K562 (cell line): Measurements from ENCODE around the gene CENPA. TPM values are rescaled to one million over a fixed set of nuclear protein-coding genes. Genes with fewer than 3 reads are reported as not detected.

ENCODE experiments used
- EGR1 ChIP-seq: fragments of 450-650 bp; conservative IDR thresholded peaks from 2 replicates; pipeline ENCODE4 v1.6.1; 2017; ENCODE audit warnings: mild to moderate bottlenecking
- ERF ChIP-seq: fragments of 450-650 bp; formaldehyde crosslinking; IDR thresholded peaks from 2 replicates; pipeline ENCODE4 v1.4.0; 2020; ENCODE audit warnings: mild to moderate bottlenecking, mixed read lengths
- HIVEP1 ChIP-seq: fragments of 250-450 bp; sonication (Bioruptor Pico); IDR thresholded peaks from 2 replicates; pipeline ENCODE4 v1.4.0; 2020; ENCODE audit warnings: mild to moderate bottlenecking
- JUN ChIP-seq, 2 experiments: sonication (generic) in 1 of 2; formaldehyde crosslinking in 1 of 2; IDR thresholded peaks; 2 replicates each; pipeline versions ENCODE4 v1.6.1 to v1.8.0; 2012 to 2022; ENCODE audit warnings: borderline replicate concordance in 2 of 2, mild to moderate bottlenecking in 2 of 2, improper control_type of control experiment in 1 of 2, low read depth in 1 of 2, low read length in 1 of 2, missing genetic modification reagents in 1 of 2
- JUNB ChIP-seq: fragments of 450-650 bp; formaldehyde crosslinking; conservative IDR thresholded peaks from 2 replicates; pipeline ENCODE4 v1.4.0; 2020; ENCODE audit warnings: mild to moderate bottlenecking
- POLR2A ChIP-seq: fragments of 450-650 bp; conservative IDR thresholded peaks from 2 replicates; pipeline ENCODE4 v1.6.1; 2016
- RAD51 ChIP-seq: fragments of 450-650 bp; IDR thresholded peaks from 2 replicates; pipeline ENCODE4 v1.7.1; 2016; ENCODE audit warnings: low read depth, mild to moderate bottlenecking, borderline replicate concordance
- SMARCA5 ChIP-seq: fragments of 450-650 bp; IDR thresholded peaks from 2 replicates; pipeline ENCODE4 v1.6.1; 2016
- SP2 ChIP-seq: IDR thresholded peaks from 2 replicates; pipeline ENCODE4 v1.6.1; 2011; ENCODE audit warnings: mild to moderate bottlenecking, low read depth, low read length, moderate library complexity; ENCODE audit not compliant: poor library complexity, severe bottlenecking; ENCODE audit errors: extremely low read depth
- STAT5A ChIP-seq: IDR thresholded peaks from 2 replicates; pipeline ENCODE4 v1.6.1; 2012; ENCODE audit warnings: low read length, inconsistent platforms, borderline replicate concordance
- TCF3 ChIP-seq: sonication (generic); formaldehyde crosslinking; IDR thresholded peaks from 2 replicates; pipeline ENCODE4 v1.4.0; 2020; ENCODE audit warnings: mild to moderate bottlenecking, missing genetic modification reagents
- XRCC5 ChIP-seq: fragments of 200-400 bp; formaldehyde crosslinking; IDR thresholded peaks from 2 replicates; pipeline ENCODE4 v1.6.1; 2017; ENCODE audit warnings: low read depth, mild to moderate bottlenecking, low read length
- ZNF311 ChIP-seq: fragments of 250-450 bp; sonication (Bioruptor Pico); IDR thresholded peaks from 2 replicates; pipeline ENCODE4 v1.4.0; 2020; ENCODE audit warnings: mild to moderate bottlenecking, moderate library complexity
- ZNF561 ChIP-seq: fragments of 450-650 bp; formaldehyde crosslinking; conservative IDR thresholded peaks from 2 replicates; pipeline ENCODE4 v1.4.0; 2020; ENCODE audit warnings: mild to moderate bottlenecking, moderate library complexity
- polyA plus RNA-seq, 8 experiments: library from polyadenylated mRNA; depleted of rRNA in 4 of 8; stranded (reverse) in 5 of 8; unstranded in 3 of 8; fragments of >200 nt; fragmentation: Nextera tagmentation in 2 of 8; fragmentation: Illumina TruSeq in 1 of 8; extraction: Ambion mirVana in 2 of 8; extraction: Trizol in 1 of 8; gene quantifications; 2 replicates each; pipeline versions ENCODE4 v1.2.1 to v1.2.3, GENCODE V29; 2011 to 2014; ENCODE audit warnings: inconsistent platforms in 1 of 8, missing spikeins in 1 of 8
- total RNA-seq, 7 experiments: library from RNA; depleted of rRNA in 6 of 7; stranded (reverse); fragments of >200 nt in 6 of 7; fragmentation: Illumina TruSeq in 2 of 7; extraction: Trizol in 2 of 7; gene quantifications; 2 replicates each; pipeline versions ENCODE4 v1.2.1 to v1.2.3, GENCODE V29; 2011 to 2021; ENCODE audit warnings: low replicate concordance in 1 of 7
- TF ChIP-seq, protein P1 (sequence below): sonication (generic); formaldehyde crosslinking; IDR thresholded peaks from 2 replicates; pipeline ENCODE4 v1.8.0; 2023; ENCODE audit warnings: missing genetic modification reagents, mild to moderate bottlenecking, borderline replicate concordance
- TF ChIP-seq, protein P2 (sequence below): fragments of 450-650 bp; formaldehyde crosslinking; IDR thresholded peaks from 2 replicates; pipeline ENCODE4 v1.4.0; 2022; ENCODE audit warnings: missing genetic modification characterization
- TF ChIP-seq, protein P3 (sequence below): fragments of 200-800 bp; sonication (Bioruptor generic); IDR thresholded peaks from 2 replicates; pipeline ENCODE4 v1.6.1; 2017; ENCODE audit warnings: missing genetic modification characterization, missing compliant biosample characterization
- TF ChIP-seq, protein P4 (sequence below), 2 experiments: fragments of 450-650 bp; IDR thresholded peaks; 2 replicates each; pipeline ENCODE4 v1.6.1; 2016

Gene CENPA
- total and polyA plus RNA-seq, 9 of the 15 experiments (the other 6 are each of a cell fraction or from before 2014, with no cell fraction given) = 11.3 to 61.7 (median 44.7) TPM

DNA sequence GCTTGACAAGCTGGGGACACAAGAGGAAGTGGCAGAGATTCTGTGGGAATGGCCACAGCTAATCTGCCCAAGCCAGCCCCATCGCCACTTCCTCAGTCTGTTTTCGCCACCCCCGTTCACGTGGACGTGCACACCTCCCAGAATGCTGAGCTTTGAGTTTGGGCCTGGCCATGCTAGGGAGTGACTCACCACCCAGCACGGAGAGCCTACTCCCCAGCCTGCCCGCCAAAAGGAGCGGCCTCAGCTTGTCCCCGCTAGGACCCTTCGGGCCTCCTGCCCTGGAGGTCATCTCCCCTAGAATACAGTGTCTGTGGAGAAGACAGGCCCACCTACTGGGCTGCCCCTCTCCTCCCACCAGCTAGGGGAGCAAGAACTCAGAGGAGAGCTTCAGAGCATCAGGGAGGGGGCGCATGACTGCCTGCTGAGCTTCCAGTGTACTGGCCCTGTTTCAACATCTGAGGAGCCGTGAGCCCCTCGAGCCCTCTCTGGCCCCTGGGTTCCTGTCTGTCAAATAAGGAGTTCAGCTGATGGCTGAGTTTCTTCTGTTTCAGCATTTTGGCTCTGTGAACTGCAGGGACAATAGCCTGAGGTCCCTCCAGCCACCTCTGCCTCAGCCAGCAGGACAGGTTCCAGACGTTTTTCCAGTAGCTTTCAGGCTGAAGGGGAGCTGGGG lies 16.6 kb upstream of the CENPA start (continued):
- TF ChIP-seq ZNF561 = no peak
- peak; percentile 87 for TF ChIP-seq EGR1
- peak; percentile 43; the same call in 1 of the 2 replicates for TF ChIP-seq XRCC5
- TF ChIP-seq, protein P1, sequence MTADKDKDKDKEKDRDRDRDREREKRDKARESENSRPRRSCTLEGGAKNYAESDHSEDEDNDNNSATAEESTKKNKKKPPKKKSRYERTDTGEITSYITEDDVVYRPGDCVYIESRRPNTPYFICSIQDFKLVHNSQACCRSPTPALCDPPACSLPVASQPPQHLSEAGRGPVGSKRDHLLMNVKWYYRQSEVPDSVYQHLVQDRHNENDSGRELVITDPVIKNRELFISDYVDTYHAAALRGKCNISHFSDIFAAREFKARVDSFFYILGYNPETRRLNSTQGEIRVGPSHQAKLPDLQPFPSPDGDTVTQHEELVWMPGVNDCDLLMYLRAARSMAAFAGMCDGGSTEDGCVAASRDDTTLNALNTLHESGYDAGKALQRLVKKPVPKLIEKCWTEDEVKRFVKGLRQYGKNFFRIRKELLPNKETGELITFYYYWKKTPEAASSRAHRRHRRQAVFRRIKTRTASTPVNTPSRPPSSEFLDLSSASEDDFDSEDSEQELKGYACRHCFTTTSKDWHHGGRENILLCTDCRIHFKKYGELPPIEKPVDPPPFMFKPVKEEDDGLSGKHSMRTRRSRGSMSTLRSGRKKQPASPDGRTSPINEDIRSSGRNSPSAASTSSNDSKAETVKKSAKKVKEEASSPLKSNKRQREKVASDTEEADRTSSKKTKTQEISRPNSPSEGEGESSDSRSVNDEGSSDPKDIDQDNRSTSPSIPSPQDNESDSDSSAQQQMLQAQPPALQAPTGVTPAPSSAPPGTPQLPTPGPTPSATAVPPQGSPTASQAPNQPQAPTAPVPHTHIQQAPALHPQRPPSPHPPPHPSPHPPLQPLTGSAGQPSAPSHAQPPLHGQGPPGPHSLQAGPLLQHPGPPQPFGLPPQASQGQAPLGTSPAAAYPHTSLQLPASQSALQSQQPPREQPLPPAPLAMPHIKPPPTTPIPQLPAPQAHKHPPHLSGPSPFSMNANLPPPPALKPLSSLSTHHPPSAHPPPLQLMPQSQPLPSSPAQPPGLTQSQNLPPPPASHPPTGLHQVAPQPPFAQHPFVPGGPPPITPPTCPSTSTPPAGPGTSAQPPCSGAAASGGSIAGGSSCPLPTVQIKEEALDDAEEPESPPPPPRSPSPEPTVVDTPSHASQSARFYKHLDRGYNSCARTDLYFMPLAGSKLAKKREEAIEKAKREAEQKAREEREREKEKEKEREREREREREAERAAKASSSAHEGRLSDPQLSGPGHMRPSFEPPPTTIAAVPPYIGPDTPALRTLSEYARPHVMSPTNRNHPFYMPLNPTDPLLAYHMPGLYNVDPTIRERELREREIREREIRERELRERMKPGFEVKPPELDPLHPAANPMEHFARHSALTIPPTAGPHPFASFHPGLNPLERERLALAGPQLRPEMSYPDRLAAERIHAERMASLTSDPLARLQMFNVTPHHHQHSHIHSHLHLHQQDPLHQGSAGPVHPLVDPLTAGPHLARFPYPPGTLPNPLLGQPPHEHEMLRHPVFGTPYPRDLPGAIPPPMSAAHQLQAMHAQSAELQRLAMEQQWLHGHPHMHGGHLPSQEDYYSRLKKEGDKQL (CRISPR knock-in tag) = no peak
- TF ChIP-seq, protein P2, sequence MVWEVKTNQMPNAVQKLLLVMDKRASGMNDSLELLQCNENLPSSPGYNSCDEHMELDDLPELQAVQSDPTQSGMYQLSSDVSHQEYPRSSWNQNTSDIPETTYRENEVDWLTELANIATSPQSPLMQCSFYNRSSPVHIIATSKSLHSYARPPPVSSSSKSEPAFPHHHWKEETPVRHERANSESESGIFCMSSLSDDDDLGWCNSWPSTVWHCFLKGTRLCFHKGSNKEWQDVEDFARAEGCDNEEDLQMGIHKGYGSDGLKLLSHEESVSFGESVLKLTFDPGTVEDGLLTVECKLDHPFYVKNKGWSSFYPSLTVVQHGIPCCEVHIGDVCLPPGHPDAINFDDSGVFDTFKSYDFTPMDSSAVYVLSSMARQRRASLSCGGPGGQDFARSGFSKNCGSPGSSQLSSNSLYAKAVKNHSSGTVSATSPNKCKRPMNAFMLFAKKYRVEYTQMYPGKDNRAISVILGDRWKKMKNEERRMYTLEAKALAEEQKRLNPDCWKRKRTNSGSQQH (CRISPR knock-in tag) = peak; percentile 33; the same call in 1 of the 2 replicates
- TF ChIP-seq ERF (CRISPR knock-in tag) = peak; percentile 80; the same call in 1 of the 2 replicates
- TF ChIP-seq POLR2A = peak; percentile 64
- TF ChIP-seq, protein P3, sequence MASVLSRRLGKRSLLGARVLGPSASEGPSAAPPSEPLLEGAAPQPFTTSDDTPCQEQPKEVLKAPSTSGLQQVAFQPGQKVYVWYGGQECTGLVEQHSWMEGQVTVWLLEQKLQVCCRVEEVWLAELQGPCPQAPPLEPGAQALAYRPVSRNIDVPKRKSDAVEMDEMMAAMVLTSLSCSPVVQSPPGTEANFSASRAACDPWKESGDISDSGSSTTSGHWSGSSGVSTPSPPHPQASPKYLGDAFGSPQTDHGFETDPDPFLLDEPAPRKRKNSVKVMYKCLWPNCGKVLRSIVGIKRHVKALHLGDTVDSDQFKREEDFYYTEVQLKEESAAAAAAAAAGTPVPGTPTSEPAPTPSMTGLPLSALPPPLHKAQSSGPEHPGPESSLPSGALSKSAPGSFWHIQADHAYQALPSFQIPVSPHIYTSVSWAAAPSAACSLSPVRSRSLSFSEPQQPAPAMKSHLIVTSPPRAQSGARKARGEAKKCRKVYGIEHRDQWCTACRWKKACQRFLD (CRISPR knock-in tag) = peak; percentile 76; the same call in 1 of the 2 replicates
- TF ChIP-seq SP2 = no peak
- peak; percentile 90; the same call in 1 of the 2 replicates for TF ChIP-seq SMARCA5
- TF ChIP-seq TCF3 (CRISPR knock-in tag) = peak; percentile 95
- TF ChIP-seq JUN (IDR thresholded peaks at IDR 0.05; ENCODE audit: borderline replicate concordance, low read depth, low read length) = peak; percentile 96
- peak; percentile 98 for TF ChIP-seq JUN (CRISPR knock-in tag; IDR thresholded peaks at IDR 0.05; ENCODE audit: borderline replicate concordance)
- peak; percentile 68 for TF ChIP-seq ZNF311 (CRISPR knock-in tag)
- peak; percentile 61; the same call in 1 of the 2 replicates for TF ChIP-seq STAT5A
- TF ChIP-seq RAD51 = peak; percentile 48; the same call in 1 of the 2 replicates
- peak; percentile 74 for TF ChIP-seq JUNB (CRISPR knock-in tag)
- TF ChIP-seq, protein P4, sequence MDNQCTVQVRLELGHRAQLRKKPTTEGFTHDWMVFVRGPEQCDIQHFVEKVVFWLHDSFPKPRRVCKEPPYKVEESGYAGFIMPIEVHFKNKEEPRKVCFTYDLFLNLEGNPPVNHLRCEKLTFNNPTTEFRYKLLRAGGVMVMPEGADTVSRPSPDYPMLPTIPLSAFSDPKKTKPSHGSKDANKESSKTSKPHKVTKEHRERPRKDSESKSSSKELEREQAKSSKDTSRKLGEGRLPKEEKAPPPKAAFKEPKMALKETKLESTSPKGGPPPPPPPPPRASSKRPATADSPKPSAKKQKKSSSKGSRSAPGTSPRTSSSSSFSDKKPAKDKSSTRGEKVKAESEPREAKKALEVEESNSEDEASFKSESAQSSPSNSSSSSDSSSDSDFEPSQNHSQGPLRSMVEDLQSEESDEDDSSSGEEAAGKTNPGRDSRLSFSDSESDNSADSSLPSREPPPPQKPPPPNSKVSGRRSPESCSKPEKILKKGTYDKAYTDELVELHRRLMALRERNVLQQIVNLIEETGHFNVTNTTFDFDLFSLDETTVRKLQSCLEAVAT (IDR thresholded peaks at IDR 0.05) = 0 out of 4 replicates have a peak, but pooled peaks of 1 of the 2 experiments have one; percentile 28
- TF ChIP-seq HIVEP1 (CRISPR knock-in tag) = 0 out of 2 replicates have a peak, but pooled peaks have one; percentile 16
